ENCODE data around the gene TANK. TPM values are rescaled to one million over a fixed set of nuclear protein-coding genes. Genes with fewer than 3 reads are reported as not detected.
"Not testable (repeated sequence)": the region's sequence is repeated elsewhere in the genome, so short reads cannot be mapped to it uniquely, and the experiment has no call there.

TANK gene
- total RNA-seq, 1 donor from 2014 or later, result 90.7 TPM

DNA sequence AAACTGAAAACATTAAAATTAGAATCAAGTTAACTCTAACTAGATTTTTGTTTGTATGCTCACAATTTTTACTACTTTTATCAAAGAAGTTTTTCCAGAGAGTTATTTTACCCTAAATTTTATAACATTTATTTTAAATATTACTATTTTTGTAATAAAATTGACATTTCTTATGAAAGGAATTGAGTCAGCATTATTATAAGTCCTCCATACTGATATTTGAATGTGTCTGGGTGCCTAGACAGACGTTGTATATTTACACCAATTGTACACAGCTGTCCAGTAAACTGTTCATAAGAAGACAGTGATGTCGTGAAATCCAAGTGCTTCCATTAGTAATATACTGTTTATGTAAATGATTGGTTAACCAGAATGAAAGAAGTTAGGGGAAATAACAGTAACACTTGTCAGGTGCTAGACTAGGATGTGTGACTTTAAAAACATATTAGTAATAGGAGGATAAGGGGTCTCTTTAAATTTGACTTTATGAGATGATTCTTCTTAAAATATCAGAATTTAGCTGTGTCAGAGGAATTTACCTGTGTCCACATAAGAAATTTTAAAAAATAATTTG is 73.7 kb downstream of the TANK start:
- DNase-seq, result no peak

- no peak for DNase-seq
Measured at GRCh38 chr2:161234627-161235026, 74.4 kb downstream of the TANK start.

DNA sequence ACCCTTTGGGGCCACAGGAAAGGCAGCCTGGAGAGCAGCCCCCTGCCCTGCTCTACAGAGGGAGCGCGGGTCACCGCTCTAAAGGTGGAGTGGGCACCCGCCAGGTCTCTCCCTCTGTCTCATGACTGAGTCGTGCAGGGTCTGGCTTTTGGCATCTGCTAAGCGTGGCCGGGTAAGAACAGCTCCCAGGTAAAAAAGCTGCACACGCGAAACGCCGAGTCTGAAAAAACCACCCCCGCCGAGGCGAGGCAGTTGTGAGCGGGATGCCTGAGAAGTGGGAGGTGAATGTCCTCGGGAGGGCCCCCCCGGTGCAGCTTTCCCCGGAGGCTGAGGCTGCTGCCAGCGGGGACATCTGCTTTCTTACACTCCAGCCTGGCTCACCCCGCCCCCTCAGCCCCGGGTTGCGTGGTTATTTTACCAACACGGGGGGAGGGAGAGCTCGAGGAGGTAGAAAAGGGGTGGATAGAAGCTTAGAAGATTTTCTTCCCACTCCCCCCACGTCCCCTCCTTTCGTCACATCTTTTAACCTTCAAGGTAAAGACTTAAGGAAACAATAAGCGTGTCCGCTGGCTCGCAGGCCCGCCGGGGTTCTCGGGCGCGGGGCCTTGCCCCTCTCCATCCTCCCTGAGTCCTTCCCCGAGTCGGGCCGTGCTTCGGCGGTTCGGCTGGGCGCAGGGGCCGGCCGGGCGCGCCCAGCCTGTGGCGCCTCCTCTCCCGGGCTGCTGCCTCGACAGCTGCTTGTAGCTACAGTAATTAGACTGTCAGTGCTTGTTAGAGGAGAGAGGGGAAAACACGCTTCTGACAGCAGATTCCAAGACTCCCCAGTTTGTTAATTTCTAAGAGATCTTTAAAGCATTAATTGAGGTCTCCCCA is 77.4 kb downstream of the TANK start:
- DNase-seq, result peak; percentile 11

- no peak for DNase-seq
Measured at GRCh38 chr2:161238265-161238559, 78.0 kb downstream of the TANK start.

GRCh38 chr2:161238560-161239325 is 78.5 kb downstream of the TANK start:
- DNase-seq, result peak; percentile 19

DNA sequence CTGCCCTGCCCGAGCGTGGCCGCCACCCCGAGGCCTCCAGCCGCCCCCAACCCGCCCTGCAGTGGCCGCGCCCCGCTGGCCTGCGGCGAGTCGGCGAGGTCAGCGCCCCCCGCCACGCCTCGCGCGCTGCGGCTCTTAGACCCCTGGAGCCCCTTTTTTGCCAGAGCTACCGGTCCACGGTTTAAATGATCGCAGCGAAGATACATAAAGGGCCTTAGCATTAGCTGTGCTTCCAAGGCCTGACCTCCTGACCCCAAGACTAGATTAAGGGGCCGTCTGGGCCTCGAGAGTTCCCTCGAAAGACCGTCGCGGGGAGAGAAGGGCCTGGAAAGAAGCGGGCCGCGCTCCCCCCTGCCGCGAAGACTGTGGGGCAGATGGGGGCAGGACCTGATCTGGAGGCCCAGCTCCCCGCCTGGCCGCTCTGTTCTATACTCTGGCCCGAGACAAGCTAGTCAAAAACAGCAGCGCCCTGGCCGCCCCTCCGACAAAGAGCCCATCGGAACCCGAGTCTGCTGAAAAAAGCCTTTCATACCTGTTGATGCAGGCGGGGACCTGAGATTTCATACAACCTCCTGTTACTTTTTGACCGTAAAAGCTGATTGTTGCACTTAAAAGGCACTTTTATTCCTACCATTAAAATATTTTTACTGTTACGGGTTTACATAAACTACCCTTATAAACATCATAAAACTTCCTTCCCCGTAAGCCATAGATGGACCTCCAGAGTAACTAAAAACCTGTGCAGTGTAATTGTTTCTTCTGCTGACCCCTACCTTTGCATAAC is 79.3 kb downstream of the TANK start:
- DNase-seq, result no peak

GRCh38 chr2:161241894-161242293 is 81.7 kb downstream of the TANK start:
- no peak for DNase-seq

GRCh38 chr2:161243312-161243711 is 83.1 kb downstream of the TANK start:
- no peak for DNase-seq

GRCh38 chr2:161243905-161244304 is 83.7 kb downstream of the TANK start:
- no peak for DNase-seq

DNA sequence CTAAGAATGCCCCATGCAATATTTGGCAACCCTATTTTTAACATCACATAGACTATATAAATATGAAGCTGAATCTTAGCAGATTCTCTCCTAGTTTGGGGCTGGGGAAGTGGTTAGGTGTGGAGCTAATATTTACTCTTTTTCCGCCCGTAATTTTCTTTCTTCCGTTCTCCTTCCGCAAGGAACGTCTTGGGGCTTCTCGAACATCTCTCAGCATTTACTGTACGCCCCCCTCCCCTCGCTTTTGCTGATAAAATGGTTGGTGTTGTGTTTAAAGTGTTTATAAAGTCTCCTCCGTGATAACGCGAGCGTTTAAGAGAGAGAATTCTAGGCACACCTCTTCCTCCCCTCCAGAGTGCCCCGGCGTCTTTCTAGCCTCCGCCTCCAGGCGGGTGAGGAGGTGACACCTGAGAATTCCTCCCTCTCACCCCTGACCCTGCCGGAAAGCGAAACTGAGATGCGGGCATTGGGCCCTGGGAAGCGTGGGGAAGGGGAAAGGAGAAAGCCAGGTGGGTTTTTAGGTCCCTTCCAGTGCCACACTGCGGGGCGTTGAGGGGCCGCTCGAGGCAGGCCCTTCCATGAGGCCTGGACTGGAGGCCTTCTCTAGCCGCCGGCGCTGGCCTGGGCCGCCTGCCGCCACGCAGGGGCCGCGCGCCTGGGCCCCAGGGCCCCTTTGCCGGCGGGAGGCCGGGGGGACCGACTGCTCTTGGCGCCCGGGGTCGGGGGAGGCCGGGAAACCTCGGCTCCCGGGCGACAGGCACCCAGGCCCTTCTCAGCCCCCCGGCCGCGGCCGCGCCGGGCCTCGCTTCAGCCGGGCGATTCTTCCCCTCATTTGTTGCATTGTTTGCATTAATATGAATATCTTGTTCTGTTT is 84.4 kb downstream of the TANK start:
- DNase-seq, result not testable (repeated sequence)

GRCh38 chr2:161245261-161245553 is 85.0 kb downstream of the TANK start:
- no peak for DNase-seq

DNA sequence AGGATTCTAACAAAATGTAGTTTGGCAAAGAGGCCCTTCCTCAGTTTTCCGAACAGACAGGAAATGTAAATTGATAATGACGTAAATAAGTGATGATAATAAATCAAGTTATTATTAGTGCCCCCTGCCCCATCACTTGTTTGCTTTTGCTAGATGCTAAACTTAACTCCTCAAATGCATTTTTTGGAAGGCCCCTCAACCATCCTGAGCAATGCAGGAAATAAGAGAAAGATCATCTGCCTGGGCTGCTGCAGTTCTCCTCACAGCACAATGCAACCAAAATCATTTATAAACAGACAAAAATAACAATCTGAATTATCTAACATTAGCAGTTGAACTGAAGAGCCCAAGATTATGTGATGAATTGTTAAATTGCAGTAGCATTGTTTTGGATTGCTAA is 85.4 kb downstream of the TANK start:
- DNase-seq, result no peak

DNA sequence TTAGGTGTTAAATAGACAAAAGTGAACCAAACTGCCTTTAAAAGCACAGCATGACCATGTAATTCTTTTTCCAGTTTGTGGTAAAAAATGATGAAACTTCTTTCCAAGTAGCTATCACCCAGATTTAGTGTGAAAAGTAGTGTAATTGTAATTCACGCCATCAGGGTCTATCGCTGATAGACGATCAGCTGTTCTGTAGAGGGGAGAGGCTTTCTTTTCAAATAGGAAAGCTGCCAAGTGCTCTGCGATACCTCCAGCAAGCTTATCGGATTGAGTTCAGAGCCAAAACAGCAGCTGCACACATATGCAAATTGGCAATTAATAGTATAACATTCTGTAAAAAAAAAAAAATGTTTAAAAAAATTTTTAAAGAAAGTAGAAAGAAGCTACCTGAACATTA is 86.1 kb downstream of the TANK start:
- DNase-seq, result no peak

DNA sequence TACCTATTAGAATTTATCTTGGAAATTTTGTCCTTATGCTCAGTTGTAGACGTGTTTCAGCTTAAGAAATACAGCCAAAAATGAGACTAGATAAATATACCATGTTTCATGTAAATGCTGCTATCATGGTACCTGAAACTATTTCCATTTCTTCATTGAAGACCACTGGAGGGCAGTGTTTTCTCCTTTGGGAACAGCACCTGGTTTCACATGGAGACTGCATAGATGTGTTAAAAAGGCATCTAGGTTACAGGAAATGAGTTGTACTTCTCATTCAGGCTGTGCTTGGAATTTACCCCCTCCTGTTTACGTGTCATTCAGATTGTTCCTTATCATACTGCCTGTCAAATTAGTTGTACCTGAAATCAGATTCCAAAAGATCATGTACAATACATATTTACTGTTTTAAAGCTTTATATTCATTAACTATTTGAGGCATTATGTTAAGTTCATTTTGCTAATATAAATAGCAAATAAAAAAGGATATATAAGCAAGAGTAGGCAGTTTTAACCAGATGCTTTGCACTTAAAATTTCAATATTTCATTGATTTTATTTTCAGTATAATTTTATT is 90.7 kb downstream of the TANK start:
- no peak for DNase-seq

DNA sequence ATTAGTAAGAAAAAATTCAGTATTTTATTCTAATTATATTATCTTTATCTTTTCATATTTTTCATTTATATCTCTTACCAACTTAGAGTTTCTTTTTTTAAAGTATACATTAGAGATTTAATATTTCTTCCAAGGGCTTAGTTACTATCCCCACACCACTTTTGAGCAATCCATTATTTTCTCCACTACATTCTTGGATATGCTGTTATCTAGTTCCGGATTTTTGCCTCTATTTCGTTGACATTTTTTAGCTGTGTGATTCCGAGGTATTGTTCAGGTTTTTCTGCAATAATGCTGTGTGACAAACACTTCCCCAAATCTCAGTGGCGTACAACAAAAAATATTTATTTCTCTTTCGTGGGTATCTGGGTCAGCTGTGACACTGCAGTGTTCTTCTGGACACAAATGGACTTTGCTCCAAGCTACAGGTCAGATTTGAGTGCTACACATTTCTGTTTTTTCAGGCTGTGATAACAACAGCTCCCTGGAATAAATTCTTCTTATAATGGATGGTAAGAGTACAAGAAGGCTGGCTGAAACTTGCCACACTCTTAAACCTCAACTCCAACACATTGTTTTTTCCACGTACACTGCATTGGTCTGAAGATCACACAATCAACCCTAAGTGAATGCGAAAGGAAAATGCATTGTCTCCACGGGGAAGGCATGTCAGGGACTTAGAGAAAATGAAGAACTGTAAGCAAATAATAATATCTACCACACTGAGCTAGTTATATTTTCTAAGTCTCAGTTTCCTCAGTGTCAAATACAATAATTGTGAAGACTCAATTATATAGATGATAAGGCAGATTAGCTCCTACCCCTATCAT is 97.1 kb downstream of the TANK start:
- no peak for DNase-seq

DNA sequence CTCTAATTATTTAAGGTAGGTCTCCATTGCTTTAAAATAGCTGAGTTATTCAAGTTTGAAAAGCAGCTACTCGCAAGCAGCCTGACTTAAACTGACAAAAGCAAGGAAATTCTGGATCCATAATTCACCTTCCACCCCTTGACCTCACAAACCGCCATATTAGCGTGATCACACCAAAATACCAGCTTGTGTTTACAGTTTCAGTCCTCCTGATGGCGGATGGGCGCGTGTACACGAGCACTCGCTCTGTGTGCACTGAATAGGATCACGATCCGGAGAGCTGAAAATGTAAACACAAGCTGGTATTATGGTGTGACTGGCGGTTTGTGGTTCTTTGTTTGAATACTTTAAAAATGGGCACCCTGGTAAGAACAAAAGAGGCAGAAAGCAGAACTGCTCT is 105.6 kb downstream of the TANK start:
- DNase-seq, result no peak

GRCh38 chr2:161269111-161269510 is 108.9 kb downstream of the TANK start:
- no peak for DNase-seq

- no peak for DNase-seq
Measured at GRCh38 chr2:161273038-161273760, 113.0 kb downstream of the TANK start.

DNA sequence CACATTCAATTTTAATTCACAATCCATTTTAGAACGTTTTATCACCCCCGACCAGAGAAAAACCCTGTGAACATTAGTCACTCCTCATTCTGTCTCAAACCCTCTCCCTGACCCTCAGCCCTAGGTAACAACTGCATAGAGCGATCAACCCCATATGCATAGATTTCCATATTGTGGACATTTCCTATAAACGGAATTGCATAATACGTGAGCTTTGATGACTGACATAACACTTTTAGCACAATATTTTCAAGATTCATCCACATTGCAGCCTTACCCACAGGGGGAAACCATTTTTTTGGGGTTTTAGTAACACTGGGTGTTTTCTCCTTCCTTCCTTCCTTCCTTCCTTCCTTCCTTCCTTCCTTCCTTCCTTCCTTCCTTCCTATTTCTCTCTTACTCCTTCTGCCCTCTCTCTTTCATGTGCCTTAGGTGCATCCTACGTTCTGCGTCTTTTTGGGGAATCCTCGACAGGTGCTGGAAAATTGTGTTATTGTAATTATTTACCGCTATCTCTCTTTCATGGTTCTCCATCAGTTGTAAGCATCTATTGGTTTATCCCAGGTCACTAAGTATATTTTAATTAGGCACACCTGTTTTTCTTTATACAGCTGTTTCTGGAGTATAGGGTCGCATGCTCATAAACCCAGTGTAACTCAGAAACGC is 118.5 kb downstream of the TANK start:
- not testable (repeated sequence) for DNase-seq

All from skin of body (tissue), 2 donors.